GM23338 (cell line): Measurements from ENCODE around the gene NRCAM. TPM values are rescaled to one million over a fixed set of nuclear protein-coding genes. Genes with fewer than 3 reads are reported as not detected.

Experiments used
- ATAC-seq: fragments of 200-7000 bp; cut with Tn5 transposase; 3 replicates; pipeline ENCODE4 v1.9.1; 2020
- DNase-seq: peaks from one replicate; pipeline ENCODE4 v3.0.0-alpha.2; 2015; ENCODE audit warnings: low spot score
- H2AFZ ChIP-seq: fragments of 200-600 bp; sonication (generic); 2 replicates; pipeline ENCODE4 v1.8.0; 2016; ENCODE audit warnings: antibody characterized with exemption, mild to moderate bottlenecking, moderate library complexity
- H3F3A ChIP-seq: fragments of 200-600 bp; sonication (generic); replicated peaks from 2 replicates; pipeline ENCODE4 v1.8.0; 2017; ENCODE audit warnings: antibody characterized with exemption, mixed run types, low read depth
- H3K27ac ChIP-seq: fragments of 200-600 bp; sonication (generic); 2 replicates; pipeline ENCODE4 v1.6.1; 2016; ENCODE audit warnings: low read depth
- H3K27me3 ChIP-seq: fragments of 200-600 bp; sonication (generic); 2 replicates; pipeline ENCODE4 v1.8.0; 2016; ENCODE audit warnings: mild to moderate bottlenecking, mixed run types, moderate library complexity; ENCODE audit not compliant: insufficient read depth
- H3K36me3 ChIP-seq: fragments of 200-600 bp; sonication (generic); 2 replicates; pipeline ENCODE4 v1.8.0; 2016; ENCODE audit warnings: mild to moderate bottlenecking; ENCODE audit not compliant: insufficient read depth
- H3K4me1 ChIP-seq: fragments of 200-600 bp; sonication (generic); 2 replicates; pipeline ENCODE4 v1.8.0; 2016; ENCODE audit warnings: mild to moderate bottlenecking, moderate library complexity; ENCODE audit not compliant: insufficient read depth
- H3K4me2 ChIP-seq: fragments of 200-600 bp; sonication (generic); 2 replicates; pipeline ENCODE4 v1.7.1; 2017; ENCODE audit warnings: mixed run types
- H3K4me3 ChIP-seq: fragments of 200-600 bp; sonication (generic); 2 replicates; pipeline ENCODE4 v1.6.1; 2016; ENCODE audit warnings: mixed run types
- H3K79me2 ChIP-seq: fragments of 200-600 bp; sonication (generic); replicated peaks from 2 replicates; pipeline ENCODE4 v1.8.0; 2017; ENCODE audit warnings: mild to moderate bottlenecking; ENCODE audit not compliant: insufficient read depth
- H3K9me2 ChIP-seq: fragments of 200-600 bp; sonication (generic); 2 replicates; pipeline ENCODE4 v1.8.0; 2017; ENCODE audit not compliant: insufficient read depth
- H4K20me1 ChIP-seq: fragments of 200-600 bp; sonication (generic); replicated peaks from 2 replicates; pipeline ENCODE4 v1.8.0; 2017; ENCODE audit warnings: mild to moderate bottlenecking; ENCODE audit not compliant: insufficient read depth
- H3K27ac Mint-ChIP-seq: 2 replicates; pipeline ENCODE4 v1.8.0; 2020; ENCODE audit warnings: inconsistent platforms, mild to moderate bottlenecking, moderate library complexity, mixed read lengths
- H3K27me3 Mint-ChIP-seq: 3 replicates; pipeline ENCODE4 v1.8.0; 2022; ENCODE audit warnings: low read depth, mild to moderate bottlenecking, moderate library complexity, mixed read lengths, inconsistent platforms; ENCODE audit not compliant: insufficient read depth, poor library complexity
- H3K36me3 Mint-ChIP-seq: 3 replicates; pipeline ENCODE4 v1.8.0; 2021; ENCODE audit warnings: low read depth, mild to moderate bottlenecking, inconsistent platforms, moderate library complexity, mixed read lengths
- H3K4me1 Mint-ChIP-seq: 3 replicates; pipeline ENCODE4 v1.8.0; 2020; ENCODE audit warnings: mild to moderate bottlenecking, inconsistent platforms, mixed read lengths
- H3K4me3 Mint-ChIP-seq: 3 replicates; pipeline ENCODE4 v1.8.0; 2021; ENCODE audit warnings: moderate library complexity, mild to moderate bottlenecking, inconsistent platforms, mixed read lengths
- H3K9me3 Mint-ChIP-seq: 3 replicates; pipeline ENCODE4 v1.8.0; 2020; ENCODE audit warnings: moderate library complexity, mild to moderate bottlenecking, inconsistent platforms, mixed read lengths
- ETS1 ChIP-seq: IDR thresholded peaks from 2 replicates; pipeline ENCODE4 v1.6.1; 2016; ENCODE audit warnings: antibody characterized with exemption
- EZH2phosphoT487 ChIP-seq: fragments of 200-600 bp; sonication (generic); IDR thresholded peaks from one replicate; pipeline ENCODE4 v1.8.1; 2018; ENCODE audit warnings: antibody characterized with exemption; ENCODE audit not compliant: unreplicated experiment
- NANOG ChIP-seq: IDR thresholded peaks from 2 replicates; pipeline ENCODE4 v1.6.1; 2016; ENCODE audit warnings: antibody characterized with exemption, borderline replicate concordance
- ZNF331 ChIP-seq: fragments of 250-450 bp; sonication (Bioruptor Pico); IDR thresholded peaks from 2 replicates; pipeline ENCODE4 v1.5.0; 2020; ENCODE audit warnings: low read depth, mild to moderate bottlenecking, moderate library complexity
- ZNF462 ChIP-seq: fragments of 250-450 bp; sonication (Bioruptor Pico); IDR thresholded peaks from 2 replicates; pipeline ENCODE4 v1.5.0; 2020; ENCODE audit warnings: mild to moderate bottlenecking, moderate library complexity
- polyA plus RNA-seq: library from polyadenylated mRNA; unstranded; fragments of >200 nt; fragmentation: Nextera tagmentation; extraction: Ambion mirVana; gene quantifications from 2 replicates; pipeline ENCODE4 v1.2.1, GENCODE V29; 2016
- total RNA-seq: library from RNA; depleted of rRNA; stranded (reverse); fragments of >200 nt; shearing (Covaris generic); gene quantifications from 2 replicates; pipeline ENCODE4 v1.2.3, GENCODE V29; 2014

NRCAM gene
- total and polyA plus RNA-seq, 2 experiments from 2014 or later = 2.5 to 6.8 TPM

GRCh38 chr7:108440613-108441012 is 15.6 kb downstream of the NRCAM start (continued):
- no peak for TF ChIP-seq ZNF462 (CRISPR knock-in tag)
- no peak for TF ChIP-seq EZH2phosphoT487
- TF ChIP-seq ZNF331 = no peak
- no peak for TF ChIP-seq ETS1

GRCh38 chr7:108436906-108437305 is 19.3 kb downstream of the NRCAM start:
- H3K27me3 ChIP-seq = no peaks in the 10 kb centered on the region
- H3K79me2 ChIP-seq = no peaks in the 10 kb centered on the region
- no peaks in the 10 kb centered on the region for H3K4me1 Mint-ChIP-seq

More at GRCh38 chr7:108436906-108437305, 19.3 kb downstream of the NRCAM start:
- Mint-ChIP-seq H3K36me3 (peaks cover 6% of the 10 kb centered on the region; the same call in 2 of the 3 replicates), H3K27me3 (peaks cover 2% of the 10 kb centered on the region), H3K9me3 (peaks cover 3% of the 10 kb centered on the region; the same call in 1 of the 3 replicates), H3K4me3 (no peak overlapping the region), H3K27ac (no peak overlapping the region)
- H4K20me1 ChIP-seq = no peaks in the 10 kb centered on the region
- H3F3A ChIP-seq = no peaks in the 10 kb centered on the region
- no peaks in the 10 kb centered on the region for H3K36me3 ChIP-seq
- no peak for TF ChIP-seq NANOG
- no peak for TF ChIP-seq EZH2phosphoT487
- TF ChIP-seq ETS1 = no peak
- no peak overlapping the region for H3K4me2 ChIP-seq
- ATAC-seq (no peak), DNase-seq (no peak)
- no peak overlapping the region for H3K27ac ChIP-seq
- no peaks in the 10 kb centered on the region for H3K4me1 ChIP-seq
- no peaks in the 10 kb centered on the region for H3K9me2 ChIP-seq
- H2AFZ ChIP-seq = no peak overlapping the region
- H3K4me3 ChIP-seq = no peak overlapping the region
